ENCODE results near the gene PAIP2.
"Not testable (repeated sequence)": the region's sequence is repeated elsewhere in the genome, so short reads cannot be mapped to it uniquely, and the experiment has no call there.

The PAIP2 gene

GRCh38 chr5:139403418-139403786 is 61.7 kb downstream of the PAIP2 start:
- no peak for TF ChIP-seq CTCF (IDR thresholded peaks at IDR 0.05; ENCODE audit: extremely low read depth, insufficient read depth, missing control alignments)
- in situ Hi-C loops (cut with MboI; ENCODE audit: low pct_unique_long_range_greater_than_20kb, low sequenced_read_pairs, unreplicated experiment), result no loop called here
- no peak for DNase-seq (ENCODE audit: low spot score)

- in situ Hi-C loops (cut with MboI; ENCODE audit: low pct_unique_long_range_greater_than_20kb, low sequenced_read_pairs, unreplicated experiment), result no loop called here
These were observed 62.3 kb downstream of the PAIP2 start, which contains the start of gene SPATA24 for GRCh38 chr5:139403787-139404483. TSS of gene SPATA24 (minus strand) at chr5:139404089. CDS start at chr5:139404060, 29 bp downstream.

GRCh38 chr5:139404484-139404840 is 62.8 kb downstream of the PAIP2 start:
- no peak for DNase-seq (ENCODE audit: low spot score)
- no peak for TF ChIP-seq CTCF (IDR thresholded peaks at IDR 0.05; ENCODE audit: extremely low read depth, insufficient read depth, missing control alignments)
- in situ Hi-C loops (cut with MboI; ENCODE audit: low pct_unique_long_range_greater_than_20kb, low sequenced_read_pairs, unreplicated experiment), result no loop called here

More at GRCh38 chr5:139403787-139404483, 62.3 kb downstream of the PAIP2 start, which contains the start of gene SPATA24:
- TF ChIP-seq CTCF (IDR thresholded peaks at IDR 0.05; ENCODE audit: extremely low read depth, insufficient read depth, missing control alignments), result no peak
- peak; percentile 93 for DNase-seq (ENCODE audit: low spot score)

GRCh38 chr5:139406963-139407362 is 65.3 kb downstream of the PAIP2 start:
- TF ChIP-seq CTCF (IDR thresholded peaks at IDR 0.05; ENCODE audit: extremely low read depth, insufficient read depth, missing control alignments), result no peak
- in situ Hi-C loops (cut with MboI; ENCODE audit: low pct_unique_long_range_greater_than_20kb, low sequenced_read_pairs, unreplicated experiment), result no loop called here
- DNase-seq (ENCODE audit: low spot score), result no peak

GRCh38 chr5:139407517-139407916 is 65.9 kb downstream of the PAIP2 start:
- in situ Hi-C loops (cut with MboI; ENCODE audit: low pct_unique_long_range_greater_than_20kb, low sequenced_read_pairs, unreplicated experiment), result no loop called here
- no peak for TF ChIP-seq CTCF (IDR thresholded peaks at IDR 0.05; ENCODE audit: extremely low read depth, insufficient read depth, missing control alignments)
- DNase-seq (ENCODE audit: low spot score), result peak; percentile 25

- TF ChIP-seq CTCF (IDR thresholded peaks at IDR 0.05; ENCODE audit: extremely low read depth, insufficient read depth, missing control alignments), result no peak
- in situ Hi-C loops (cut with MboI; ENCODE audit: low pct_unique_long_range_greater_than_20kb, low sequenced_read_pairs, unreplicated experiment), result no loop called here
- no peak for DNase-seq (ENCODE audit: low spot score)
These were observed 66.5 kb downstream of the PAIP2 start for GRCh38 chr5:139408191-139408590.

GRCh38 chr5:139409116-139409515 is 67.5 kb downstream of the PAIP2 start:
- DNase-seq (ENCODE audit: low spot score); in situ Hi-C loops (cut with MboI; ENCODE audit: low pct_unique_long_range_greater_than_20kb, low sequenced_read_pairs, unreplicated experiment): not testable (repeated sequence)
